ENCODE measurements around the gene ADGRD2.

GRCh38 chr9:124475868-124476690 is 25.8 kb downstream of the ADGRD2 start:
- TF ChIP-seq EZH2 (IDR thresholded peaks at IDR 0.05; ENCODE audit: low read length, unreplicated experiment) (no peak), CTCF (conservative IDR thresholded peaks at IDR 0.05; ENCODE audit: low read depth, low read length) (no peak)

Measured in PC-3 (cell line).